Upper lobe of right lung (tissue), 1 donor: ENCODE measurements around the gene KCTD21. TPM values are rescaled to one million over a fixed set of nuclear protein-coding genes. Genes with fewer than 3 reads are reported as not detected.
"Not testable (repeated sequence)": the region's sequence is repeated elsewhere in the genome, so short reads cannot be mapped to it uniquely, and the experiment has no call there.

ENCODE experiments used
- ATAC-seq: fragments of 200-7000 bp; cut with Tn5 transposase; one replicate; pipeline ENCODE4 v1.9.1; 2020; ENCODE audit warnings: mild to moderate bottlenecking, moderate library complexity
- DNase-seq: peaks from one replicate; pipeline ENCODE4 v3.0.0-alpha.2; 2020
- H3K27ac ChIP-seq: fragments of 200-600 bp; one replicate; pipeline ENCODE4 v1.8.0; 2022
- H3K27me3 ChIP-seq: fragments of 200-600 bp; one replicate; pipeline ENCODE4 v1.8.0; 2022; ENCODE audit warnings: mild to moderate bottlenecking
- H3K36me3 ChIP-seq: fragments of 200-600 bp; one replicate; pipeline ENCODE4 v1.8.0; 2022
- H3K4me1 ChIP-seq: fragments of 200-600 bp; one replicate; pipeline ENCODE4 v1.8.0; 2022
- H3K4me3 ChIP-seq: fragments of 200-600 bp; one replicate; pipeline ENCODE4 v1.8.0; 2022; ENCODE audit warnings: mild to moderate bottlenecking
- H3K9me3 ChIP-seq: fragments of 200-600 bp; one replicate; pipeline ENCODE4 v1.8.0; 2022
- intact Hi-C: fragments of 100-400 bp; cut with DNase I; formaldehyde crosslinking; loops from one replicate; pipeline ENCODE4 v1.11.0; 2022
- total RNA-seq: library from RNA; stranded (reverse); fragmentation: NEBNext Ultra II Directional; extraction: Animal tissue kit (Norgen Biotek cat#: 25700); gene quantifications from one replicate; pipeline ENCODE4 v1.2.1, GENCODE V29; 2021
- TF ChIP-seq, protein P1 (sequence below): fragments of 200-600 bp; IDR thresholded peaks from one replicate; pipeline ENCODE4 v1.8.0; 2022; ENCODE audit warnings: antibody characterized with exemption
- donor health status: DM: no; HTN: yes; CAD: no; lungs with severe emphysema.

KCTD21 gene
- total RNA-seq, 1 donor from 2014 or later, result 10.9 TPM

DNA sequence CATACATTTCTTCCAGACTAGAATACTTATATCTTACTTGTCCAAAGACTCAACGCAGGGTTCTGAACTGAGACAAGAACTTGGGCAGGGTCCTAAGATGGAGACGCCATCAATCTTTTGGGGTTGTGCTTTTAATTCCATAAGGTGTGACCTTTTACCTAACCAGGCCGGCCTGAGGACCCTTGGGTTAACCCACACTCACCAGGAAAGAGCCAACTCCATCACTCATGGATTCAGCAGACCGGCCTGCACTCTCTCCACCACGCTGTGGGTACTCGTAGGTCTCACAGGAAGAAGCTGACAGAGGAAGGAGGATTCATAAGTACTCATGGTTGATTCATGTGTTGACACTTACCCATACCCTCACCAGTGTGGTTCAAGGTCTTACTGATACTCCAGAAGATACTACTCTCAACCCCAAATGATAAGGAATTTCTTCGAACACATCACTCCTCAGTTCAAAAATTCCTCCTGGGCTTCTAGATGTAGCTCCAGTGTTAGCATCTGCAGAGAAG lies 36.5 kb upstream of the KCTD21 start:
- intact Hi-C loops, result loop anchor here (10.0 kb wide), 2 partner anchors 190 to 340 kb away; partner anchors contain the start of gene GAB2
- TF ChIP-seq, protein P1, sequence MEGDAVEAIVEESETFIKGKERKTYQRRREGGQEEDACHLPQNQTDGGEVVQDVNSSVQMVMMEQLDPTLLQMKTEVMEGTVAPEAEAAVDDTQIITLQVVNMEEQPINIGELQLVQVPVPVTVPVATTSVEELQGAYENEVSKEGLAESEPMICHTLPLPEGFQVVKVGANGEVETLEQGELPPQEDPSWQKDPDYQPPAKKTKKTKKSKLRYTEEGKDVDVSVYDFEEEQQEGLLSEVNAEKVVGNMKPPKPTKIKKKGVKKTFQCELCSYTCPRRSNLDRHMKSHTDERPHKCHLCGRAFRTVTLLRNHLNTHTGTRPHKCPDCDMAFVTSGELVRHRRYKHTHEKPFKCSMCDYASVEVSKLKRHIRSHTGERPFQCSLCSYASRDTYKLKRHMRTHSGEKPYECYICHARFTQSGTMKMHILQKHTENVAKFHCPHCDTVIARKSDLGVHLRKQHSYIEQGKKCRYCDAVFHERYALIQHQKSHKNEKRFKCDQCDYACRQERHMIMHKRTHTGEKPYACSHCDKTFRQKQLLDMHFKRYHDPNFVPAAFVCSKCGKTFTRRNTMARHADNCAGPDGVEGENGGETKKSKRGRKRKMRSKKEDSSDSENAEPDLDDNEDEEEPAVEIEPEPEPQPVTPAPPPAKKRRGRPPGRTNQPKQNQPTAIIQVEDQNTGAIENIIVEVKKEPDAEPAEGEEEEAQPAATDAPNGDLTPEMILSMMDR, result no peak
- Histone ChIP-seq H3K27ac (no peak overlapping the region), H3K4me1 (peaks cover under 1% of the 10 kb centered on the region), H3K36me3 (peaks cover 71% of the 10 kb centered on the region), H3K4me3 (no peak overlapping the region), H3K9me3 (no peaks in the 10 kb centered on the region), H3K27me3 (no peaks in the 10 kb centered on the region)
- ATAC-seq, result no peak
- DNase-seq, result no peak

DNA sequence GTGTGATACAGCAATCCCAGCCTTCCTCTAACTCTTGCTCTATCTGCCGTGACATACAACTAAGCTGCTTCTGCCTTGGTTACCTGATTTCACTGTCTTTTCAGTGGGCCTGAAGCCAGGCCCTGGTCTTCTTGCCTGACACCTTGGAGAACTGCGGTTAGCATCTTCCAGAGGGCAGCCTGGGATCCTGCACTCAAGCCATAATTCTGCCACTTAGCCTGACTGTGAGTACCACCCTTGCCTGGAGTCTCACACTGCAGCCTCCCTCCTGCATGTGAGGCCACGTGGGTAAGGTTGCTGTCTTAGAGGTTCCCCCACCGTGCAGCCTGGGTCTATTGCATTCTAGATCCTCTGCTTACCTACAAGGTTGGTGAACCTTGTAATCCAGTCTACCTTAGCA lies 36.1 kb upstream of the KCTD21 start:
- no peak overlapping the region for H3K4me3 ChIP-seq
- no peak for DNase-seq
- H3K27me3 ChIP-seq, result no peaks in the 10 kb centered on the region
- ATAC-seq, result no peak
- TF ChIP-seq, protein P1, result no peak
- H3K4me1 ChIP-seq, result no peaks in the 10 kb centered on the region
- intact Hi-C loops, result loop anchor here (10.0 kb wide), 2 partner anchors 190 to 340 kb away; partner anchors contain the start of gene GAB2
- H3K36me3 ChIP-seq, result peaks cover 76% of the 10 kb centered on the region
- no peak overlapping the region for H3K27ac ChIP-seq
- no peaks in the 10 kb centered on the region for H3K9me3 ChIP-seq

- H3K27me3 ChIP-seq, result no peaks in the 10 kb centered on the region
- H3K27ac ChIP-seq, result no peak overlapping the region
- no peak for ATAC-seq
- intact Hi-C loops, result loop anchor here (10.0 kb wide), 2 partner anchors 191 to 341 kb away; partner anchors contain the start of gene GAB2
- no peak overlapping the region for H3K4me3 ChIP-seq
- no peaks in the 10 kb centered on the region for H3K9me3 ChIP-seq
- TF ChIP-seq, protein P1, result no peak
- H3K36me3 ChIP-seq, result peaks cover 87% of the 10 kb centered on the region
- H3K4me1 ChIP-seq, result no peaks in the 10 kb centered on the region
- DNase-seq, result no peak
Measured at GRCh38 chr11:78223320-78223954, 35.0 kb upstream of the KCTD21 start.

- not testable (repeated sequence) for H3K4me3 ChIP-seq, H3K9me3 ChIP-seq, ATAC-seq, H3K27me3 ChIP-seq, H3K27ac ChIP-seq, H3K4me1 ChIP-seq, DNase-seq
- intact Hi-C loops, result loop anchor here (10.0 kb wide), 2 partner anchors 192 to 342 kb away; partner anchors contain the start of gene GAB2
- H3K36me3 ChIP-seq, result peaks cover 93% of the 10 kb centered on the region
Measured at GRCh38 chr11:78222726-78223125, 34.3 kb upstream of the KCTD21 start.

DNA sequence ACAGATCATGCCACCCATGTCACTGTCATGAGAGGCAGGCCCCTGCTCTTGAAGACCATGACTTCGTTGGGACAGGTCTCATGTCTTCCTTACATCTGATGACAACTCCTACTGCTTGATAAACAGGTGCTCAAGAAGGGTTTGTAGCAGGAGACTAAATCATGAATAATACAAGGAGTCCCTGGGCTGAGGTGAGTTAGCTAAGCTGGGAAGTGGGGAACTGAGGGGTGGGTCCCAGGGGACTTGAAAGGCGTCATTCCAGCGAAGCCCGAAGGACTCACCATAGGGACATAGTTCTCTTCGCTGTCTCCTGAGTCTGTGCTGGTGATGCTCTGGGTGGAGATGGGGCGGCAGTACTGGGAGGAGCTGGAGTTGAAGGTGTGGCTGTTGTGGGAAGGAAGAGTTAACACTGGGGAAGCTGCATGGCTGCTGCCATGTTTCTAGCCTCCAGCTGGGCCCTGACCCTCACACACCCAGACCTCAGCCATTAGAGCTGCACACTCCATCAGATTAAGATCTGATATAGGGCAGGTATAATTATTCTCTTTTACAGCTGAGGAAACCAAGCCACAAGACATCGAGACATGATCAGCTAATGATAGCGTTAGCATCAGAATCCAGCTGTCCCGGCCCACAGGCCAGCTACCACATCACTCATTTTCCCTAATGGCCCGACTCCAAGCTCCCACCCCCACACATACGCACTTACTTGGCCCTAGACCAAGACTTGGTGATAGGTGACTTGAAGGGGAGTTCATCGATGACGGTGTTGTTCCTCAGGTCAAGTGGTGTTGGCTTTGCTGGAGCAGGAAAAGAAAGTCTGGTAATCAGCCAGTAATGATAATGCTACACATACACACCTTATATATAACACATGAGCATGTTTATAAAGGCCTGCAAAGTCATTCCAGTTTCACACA lies 33.2 kb upstream of the KCTD21 start:
- TF ChIP-seq, protein P1, result no peak
- Histone ChIP-seq H3K36me3 (peaks cover 99% of the 10 kb centered on the region), H3K27ac (no peak overlapping the region), H3K27me3 (no peaks in the 10 kb centered on the region), H3K4me3 (no peak overlapping the region), H3K9me3 (no peaks in the 10 kb centered on the region), H3K4me1 (no peaks in the 10 kb centered on the region)
- ATAC-seq (no peak), DNase-seq (no peak)
- intact Hi-C loops, result loop anchor here (10.0 kb wide), 2 partner anchors 193 to 343 kb away; partner anchors contain the start of gene GAB2
